HG03460 (cell line): Measurements from ENCODE around the gene MOGAT2.
"Not testable (repeated sequence)": the region's sequence is repeated elsewhere in the genome, so short reads cannot be mapped to it uniquely, and the experiment has no call there.

Experiments
- ATAC-seq: cut with Tn5 transposase; IDR thresholded peaks from one replicate; pipeline ENCODE4 v1.9.1; 2021; ENCODE audit not compliant: unreplicated experiment

Gene MOGAT2

GRCh38 chr11:75718419-75719339 is 1.0 kb downstream of the MOGAT2 start:
- no peak for ATAC-seq

GRCh38 chr11:75719340-75720239 is 2.0 kb downstream of the MOGAT2 start:
- ATAC-seq: no peak

GRCh38 chr11:75720639-75721038 is 3.0 kb downstream of the MOGAT2 start:
- ATAC-seq: no peak

GRCh38 chr11:75721852-75722668 is 4.4 kb downstream of the MOGAT2 start:
- no peak for ATAC-seq

- no peak for ATAC-seq
These were observed 5.0 kb downstream of the MOGAT2 start for GRCh38 chr11:75722669-75723042.

GRCh38 chr11:75725547-75726320 is 8.1 kb downstream of the MOGAT2 start:
- ATAC-seq: no peak

GRCh38 chr11:75728992-75729391 is 11.4 kb downstream of the MOGAT2 start:
- no peak for ATAC-seq

- ATAC-seq: no peak
These were observed 13.5 kb downstream of the MOGAT2 start for GRCh38 chr11:75731095-75731494.

- ATAC-seq: no peak
These were observed 15.4 kb downstream of the MOGAT2 start for GRCh38 chr11:75733071-75733430.

- ATAC-seq: no peak
These were observed 15.9 kb downstream of the MOGAT2 start for GRCh38 chr11:75733431-75734107.

- ATAC-seq: no peak
These were observed 17.0 kb downstream of the MOGAT2 start for GRCh38 chr11:75734491-75735180.

- no peak for ATAC-seq
These were observed 17.7 kb downstream of the MOGAT2 start for GRCh38 chr11:75735181-75735845.

GRCh38 chr11:75737314-75737713 is 19.7 kb downstream of the MOGAT2 start:
- no peak for ATAC-seq

GRCh38 chr11:75740681-75741080 is 23.0 kb downstream of the MOGAT2 start:
- no peak for ATAC-seq

- ATAC-seq: not testable (repeated sequence)
These were observed 25.5 kb downstream of the MOGAT2 start for GRCh38 chr11:75743159-75743558.

- no peak for ATAC-seq
These were observed 26.3 kb downstream of the MOGAT2 start for GRCh38 chr11:75743711-75744563.

- ATAC-seq: no peak
These were observed 28.2 kb downstream of the MOGAT2 start for GRCh38 chr11:75745807-75746206.
